ENCODE results near the gene MORN5.

- no peak for TF ChIP-seq POLR2A (IDR thresholded peaks at IDR 0.05)
- TF ChIP-seq, protein P1, sequence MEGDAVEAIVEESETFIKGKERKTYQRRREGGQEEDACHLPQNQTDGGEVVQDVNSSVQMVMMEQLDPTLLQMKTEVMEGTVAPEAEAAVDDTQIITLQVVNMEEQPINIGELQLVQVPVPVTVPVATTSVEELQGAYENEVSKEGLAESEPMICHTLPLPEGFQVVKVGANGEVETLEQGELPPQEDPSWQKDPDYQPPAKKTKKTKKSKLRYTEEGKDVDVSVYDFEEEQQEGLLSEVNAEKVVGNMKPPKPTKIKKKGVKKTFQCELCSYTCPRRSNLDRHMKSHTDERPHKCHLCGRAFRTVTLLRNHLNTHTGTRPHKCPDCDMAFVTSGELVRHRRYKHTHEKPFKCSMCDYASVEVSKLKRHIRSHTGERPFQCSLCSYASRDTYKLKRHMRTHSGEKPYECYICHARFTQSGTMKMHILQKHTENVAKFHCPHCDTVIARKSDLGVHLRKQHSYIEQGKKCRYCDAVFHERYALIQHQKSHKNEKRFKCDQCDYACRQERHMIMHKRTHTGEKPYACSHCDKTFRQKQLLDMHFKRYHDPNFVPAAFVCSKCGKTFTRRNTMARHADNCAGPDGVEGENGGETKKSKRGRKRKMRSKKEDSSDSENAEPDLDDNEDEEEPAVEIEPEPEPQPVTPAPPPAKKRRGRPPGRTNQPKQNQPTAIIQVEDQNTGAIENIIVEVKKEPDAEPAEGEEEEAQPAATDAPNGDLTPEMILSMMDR (IDR thresholded peaks at IDR 0.05) = no peak
These were observed 54.8 kb downstream of the MORN5 start for GRCh38 chr9:122214507-122214906.

Measured in tibial nerve (tissue), 3 donors.